DND-41 (cell line): ENCODE results near the gene SH3GLB1.

Source experiments
- ATAC-seq: fragments of 200-7000 bp; cut with Tn5 transposase; 3 replicates; pipeline ENCODE4 v1.9.1; 2021; ENCODE audit warnings: low read depth; ENCODE audit not compliant: insufficient read depth
- DNase-seq: peaks from one replicate; pipeline ENCODE4 v3.0.0-alpha.2; 2020
- H2AFZ ChIP-seq: 2 replicates; pipeline ENCODE4 v1.6.0; 2012; ENCODE audit warnings: low read depth, low read length
- H3K27ac ChIP-seq: 2 replicates; pipeline ENCODE4 v1.5.1; 2012; ENCODE audit warnings: low read length, inconsistent platforms
- H3K27me3 ChIP-seq: fragments of 200-600 bp; sonication (generic); 2 replicates; pipeline ENCODE4 v1.6.0; 2012; ENCODE audit warnings: low read length, mild to moderate bottlenecking, inconsistent platforms; ENCODE audit not compliant: insufficient read depth, poor library complexity
- H3K36me3 ChIP-seq: 2 replicates; pipeline ENCODE4 v1.5.1; 2012; ENCODE audit warnings: low read length, inconsistent platforms; ENCODE audit not compliant: insufficient read depth
- H3K4me1 ChIP-seq: 2 replicates; pipeline ENCODE4 v1.5.1; 2012; ENCODE audit warnings: mild to moderate bottlenecking, low read length; ENCODE audit not compliant: insufficient read depth
- H3K4me2 ChIP-seq: 2 replicates; pipeline ENCODE4 v1.6.0; 2012; ENCODE audit warnings: mild to moderate bottlenecking, moderate library complexity, low read length, inconsistent platforms; ENCODE audit not compliant: insufficient read depth
- H3K4me3 ChIP-seq, 2 experiments: fragments of 200-600 bp in 1 of 2; shearing (Covaris generic) in 1 of 2; 2 replicates each; pipeline ENCODE4 v1.5.1; 2012 to 2016; ENCODE audit warnings: inconsistent platforms in 2 of 2, low read length in 2 of 2, mild to moderate bottlenecking in 2 of 2, low read depth in 1 of 2, moderate library complexity in 1 of 2
- H3K79me2 ChIP-seq: 2 replicates; pipeline ENCODE4 v1.6.0; 2012; ENCODE audit warnings: low read length, inconsistent platforms; ENCODE audit not compliant: insufficient read depth
- H3K9ac ChIP-seq: 2 replicates; pipeline ENCODE4 v1.6.0; 2012; ENCODE audit warnings: low read depth, mild to moderate bottlenecking, inconsistent platforms, low read length, moderate library complexity
- H3K9me3 ChIP-seq: 2 replicates; pipeline ENCODE4 v1.5.1; 2012; ENCODE audit warnings: low read length, moderate library complexity, mild to moderate bottlenecking, inconsistent platforms; ENCODE audit not compliant: insufficient read depth, severe bottlenecking
- H4K20me1 ChIP-seq: 2 replicates; pipeline ENCODE4 v1.6.0; 2012; ENCODE audit warnings: low read length; ENCODE audit not compliant: insufficient read depth
- EZH2 ChIP-seq: IDR thresholded peaks from 3 replicates; pipeline ENCODE4 v1.6.1; 2012; ENCODE audit warnings: borderline replicate concordance, low read depth, mild to moderate bottlenecking, moderate library complexity, low read length, inconsistent platforms; ENCODE audit not compliant: severe bottlenecking
- TF ChIP-seq, protein P1 (sequence below): IDR thresholded peaks from 2 replicates; pipeline ENCODE4 v1.5.1; 2012; ENCODE audit warnings: borderline replicate concordance, low read length, moderate library complexity, mild to moderate bottlenecking; ENCODE audit not compliant: poor library complexity, severe bottlenecking; ENCODE audit errors: extremely low read depth

Gene SH3GLB1

DNA sequence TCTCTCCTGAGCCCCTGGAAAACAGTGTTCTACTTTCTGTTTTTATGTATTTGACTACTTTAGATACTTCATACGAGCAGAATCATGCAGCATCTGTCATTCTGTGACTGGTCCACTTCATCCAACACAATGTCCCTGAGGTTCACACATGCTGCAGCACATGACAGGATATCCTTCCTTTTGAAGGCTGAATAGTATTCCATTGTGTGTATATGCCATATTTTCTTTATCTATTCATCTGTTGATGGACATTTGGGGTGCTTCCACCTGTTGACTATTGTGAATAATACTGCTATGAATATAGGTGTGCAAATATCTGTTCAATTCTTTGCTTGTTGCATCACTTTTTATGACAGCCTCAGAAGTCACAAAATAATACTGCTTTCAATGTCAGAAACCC is 55.8 kb downstream of the SH3GLB1 start:
- Histone ChIP-seq H3K79me2 (no peaks in the 10 kb centered on the region), H3K36me3 (no peaks in the 10 kb centered on the region), H4K20me1 (no peaks in the 10 kb centered on the region), H3K4me2 (no peak overlapping the region), H3K9ac (no peak overlapping the region), H3K27me3 (no peaks in the 10 kb centered on the region), H3K4me3 (no peak overlapping the region), H3K9me3 (no peaks in the 10 kb centered on the region), H3K4me1 (no peaks in the 10 kb centered on the region), H2AFZ (no peak overlapping the region), H3K27ac (no peak overlapping the region)
- no peak for TF ChIP-seq EZH2
- TF ChIP-seq, protein P1, sequence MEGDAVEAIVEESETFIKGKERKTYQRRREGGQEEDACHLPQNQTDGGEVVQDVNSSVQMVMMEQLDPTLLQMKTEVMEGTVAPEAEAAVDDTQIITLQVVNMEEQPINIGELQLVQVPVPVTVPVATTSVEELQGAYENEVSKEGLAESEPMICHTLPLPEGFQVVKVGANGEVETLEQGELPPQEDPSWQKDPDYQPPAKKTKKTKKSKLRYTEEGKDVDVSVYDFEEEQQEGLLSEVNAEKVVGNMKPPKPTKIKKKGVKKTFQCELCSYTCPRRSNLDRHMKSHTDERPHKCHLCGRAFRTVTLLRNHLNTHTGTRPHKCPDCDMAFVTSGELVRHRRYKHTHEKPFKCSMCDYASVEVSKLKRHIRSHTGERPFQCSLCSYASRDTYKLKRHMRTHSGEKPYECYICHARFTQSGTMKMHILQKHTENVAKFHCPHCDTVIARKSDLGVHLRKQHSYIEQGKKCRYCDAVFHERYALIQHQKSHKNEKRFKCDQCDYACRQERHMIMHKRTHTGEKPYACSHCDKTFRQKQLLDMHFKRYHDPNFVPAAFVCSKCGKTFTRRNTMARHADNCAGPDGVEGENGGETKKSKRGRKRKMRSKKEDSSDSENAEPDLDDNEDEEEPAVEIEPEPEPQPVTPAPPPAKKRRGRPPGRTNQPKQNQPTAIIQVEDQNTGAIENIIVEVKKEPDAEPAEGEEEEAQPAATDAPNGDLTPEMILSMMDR: no peak
- no peak for ATAC-seq
- no peak for DNase-seq

DNA sequence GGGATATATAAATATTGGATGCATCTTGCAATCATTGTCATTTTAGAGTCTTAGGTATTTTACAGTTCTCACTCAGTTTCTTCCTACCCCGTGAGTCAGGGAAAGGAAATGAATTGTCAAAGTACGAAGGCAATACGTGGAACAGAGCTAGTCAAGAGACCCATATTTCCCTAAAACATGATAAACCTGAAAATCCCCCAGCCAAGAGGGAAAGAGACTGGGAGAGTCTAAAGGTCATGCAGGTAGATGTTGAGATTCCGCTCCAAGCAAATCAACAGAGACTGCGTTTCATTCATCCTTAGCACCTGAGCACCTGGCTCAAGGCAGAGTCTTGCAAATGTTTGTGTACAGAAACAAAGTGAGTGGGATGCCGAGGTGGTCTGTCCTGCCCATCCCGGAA is 58.0 kb downstream of the SH3GLB1 start:
- Histone ChIP-seq H2AFZ (no peak overlapping the region), H3K27ac (no peak overlapping the region), H3K4me2 (no peak overlapping the region), H3K36me3 (no peaks in the 10 kb centered on the region), H3K9me3 (no peaks in the 10 kb centered on the region), H3K4me3 (no peak overlapping the region), H3K27me3 (no peaks in the 10 kb centered on the region), H3K4me1 (no peaks in the 10 kb centered on the region), H3K79me2 (no peaks in the 10 kb centered on the region), H3K9ac (no peak overlapping the region), H4K20me1 (no peaks in the 10 kb centered on the region)
- no peak for ATAC-seq
- no peak for DNase-seq
- TF ChIP-seq EZH2: no peak
- TF ChIP-seq, protein P1: no peak

DNA sequence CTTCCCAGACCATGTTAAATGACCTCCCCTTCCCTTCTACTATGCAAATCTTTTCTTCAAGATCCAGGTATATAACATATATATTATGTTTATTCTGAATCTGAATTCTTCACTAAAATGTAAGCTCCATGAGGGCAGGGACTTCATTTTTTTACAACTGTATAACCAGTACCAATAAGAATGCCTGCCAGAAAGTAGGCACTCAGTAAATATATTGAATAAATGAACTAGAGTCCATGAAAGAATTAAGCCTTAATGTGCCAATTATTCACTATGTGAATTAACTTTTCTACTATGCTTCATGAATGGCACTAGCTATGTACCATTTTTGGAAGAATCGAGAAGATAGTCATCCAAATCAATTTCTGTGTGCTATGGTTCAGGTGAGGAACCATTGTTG is 60.1 kb downstream of the SH3GLB1 start:
- DNase-seq (no peak), ATAC-seq (no peak)
- no peaks in the 10 kb centered on the region for H4K20me1 ChIP-seq
- no peaks in the 10 kb centered on the region for H3K4me1 ChIP-seq
- no peaks in the 10 kb centered on the region for H3K36me3 ChIP-seq
- no peaks in the 10 kb centered on the region for H3K27me3 ChIP-seq
- no peak overlapping the region for H3K9ac ChIP-seq
- H3K4me2 ChIP-seq: no peak overlapping the region
- no peak overlapping the region for H3K4me3 ChIP-seq
- no peak overlapping the region for H3K27ac ChIP-seq
- H3K9me3 ChIP-seq: no peaks in the 10 kb centered on the region
- TF ChIP-seq, protein P1: no peak
- TF ChIP-seq EZH2: no peak
- no peaks in the 10 kb centered on the region for H3K79me2 ChIP-seq
- H2AFZ ChIP-seq: no peak overlapping the region

DNA sequence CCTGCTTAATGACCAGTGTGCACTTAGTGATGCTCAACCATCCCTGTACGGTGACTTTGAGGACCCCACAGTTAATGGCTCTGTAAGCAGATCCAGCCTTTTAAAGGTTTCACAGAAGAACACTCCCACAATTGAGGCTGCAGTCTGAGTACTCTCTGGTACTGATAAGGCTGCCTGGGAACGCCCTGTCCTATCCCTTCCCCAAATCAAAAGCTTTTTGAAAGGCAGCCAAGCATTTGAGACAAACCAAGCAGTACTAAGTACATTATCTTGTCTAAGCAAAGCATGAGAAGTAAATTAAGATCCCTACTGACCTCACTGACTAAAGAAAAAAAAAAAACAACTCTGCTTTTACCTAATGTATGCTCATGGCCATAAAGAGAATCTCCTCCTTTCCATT is 60.7 kb downstream of the SH3GLB1 start:
- ATAC-seq: no peak

More for the DNA sequence above, 60.7 kb downstream of the SH3GLB1 start:
- no peaks in the 10 kb centered on the region for H3K36me3 ChIP-seq
- H3K4me3 ChIP-seq: no peak overlapping the region
- H3K27me3 ChIP-seq: no peaks in the 10 kb centered on the region
- no peak overlapping the region for H3K4me2 ChIP-seq
- H3K9ac ChIP-seq: no peak overlapping the region
- H3K9me3 ChIP-seq: no peaks in the 10 kb centered on the region
- no peak for DNase-seq
- no peak overlapping the region for H2AFZ ChIP-seq
- no peaks in the 10 kb centered on the region for H4K20me1 ChIP-seq
- no peaks in the 10 kb centered on the region for H3K4me1 ChIP-seq
- no peaks in the 10 kb centered on the region for H3K79me2 ChIP-seq
- no peak overlapping the region for H3K27ac ChIP-seq
- TF ChIP-seq, protein P1: no peak
- no peak for TF ChIP-seq EZH2
